AG10803 (cell line): Measurements from ENCODE around the gene ETNK2.

Experiments used
- DNase-seq: peaks from one replicate; pipeline ENCODE4 v3.0.0; 2010; ENCODE audit warnings: low read depth
- H3K4me3 ChIP-seq: 2 replicates; pipeline ENCODE4 v1.5.1; 2011; ENCODE audit warnings: mild to moderate bottlenecking, low read length, control low read depth
- CTCF ChIP-seq: conservative IDR thresholded peaks from 2 replicates; pipeline ENCODE4 v1.5.1; 2011; ENCODE audit warnings: mild to moderate bottlenecking, low read length, control low read depth, inconsistent platforms

The ETNK2 gene

GRCh38 chr1:204112876-204113730 lies 38.7 kb downstream of the ETNK2 start:
- DNase-seq = no peak
- TF ChIP-seq CTCF = no peak
- no peak overlapping the region for H3K4me3 ChIP-seq

- no peak overlapping the region for H3K4me3 ChIP-seq
- no peak for TF ChIP-seq CTCF
- no peak for DNase-seq
Measured at GRCh38 chr1:204110894-204111633, 40.8 kb downstream of the ETNK2 start.

GRCh38 chr1:204108312-204109141 lies 43.3 kb downstream of the ETNK2 start:
- H3K4me3 ChIP-seq = no peak overlapping the region
- DNase-seq = no peak
- TF ChIP-seq CTCF = no peak

GRCh38 chr1:204107892-204108291 lies 44.0 kb downstream of the ETNK2 start:
- TF ChIP-seq CTCF = no peak
- H3K4me3 ChIP-seq = no peak overlapping the region
- DNase-seq = no peak

- no peak for DNase-seq
- no peak for TF ChIP-seq CTCF
- no peak overlapping the region for H3K4me3 ChIP-seq
Measured at GRCh38 chr1:204106825-204107224, 45.0 kb downstream of the ETNK2 start.

DNA sequence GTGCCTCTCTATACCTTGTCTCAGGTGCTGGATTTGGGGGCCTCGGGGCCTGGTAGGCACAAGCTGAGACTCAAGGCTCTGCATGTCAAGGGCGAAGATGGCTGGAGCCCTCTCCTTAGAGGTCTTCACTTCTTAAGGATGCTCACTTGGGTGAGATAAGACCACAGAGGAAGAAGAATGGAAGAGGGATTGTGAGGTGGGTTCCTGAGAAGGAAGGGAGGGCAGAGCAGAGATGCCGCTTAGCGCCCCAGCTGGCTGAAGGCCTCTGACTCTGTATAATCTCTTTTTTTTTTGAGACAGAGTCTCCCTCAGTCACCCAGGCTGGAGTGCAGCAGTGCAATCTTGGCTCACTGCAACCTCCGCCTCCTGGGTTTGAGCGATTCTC lies 46.7 kb downstream of the ETNK2 start:
- no peak for DNase-seq
- H3K4me3 ChIP-seq = no peak overlapping the region
- no peak for TF ChIP-seq CTCF
